GM23338 (cell line): ENCODE data around the gene LOC101059915.

ENCODE experiments used
- ATAC-seq: fragments of 200-7000 bp; cut with Tn5 transposase; 3 replicates; pipeline ENCODE4 v1.9.1; 2020
- DNase-seq: peaks from one replicate; pipeline ENCODE4 v3.0.0-alpha.2; 2015; ENCODE audit warnings: low spot score
- H2AFZ ChIP-seq: fragments of 200-600 bp; sonication (generic); 2 replicates; pipeline ENCODE4 v1.8.0; 2016; ENCODE audit warnings: antibody characterized with exemption, mild to moderate bottlenecking, moderate library complexity
- H3F3A ChIP-seq: fragments of 200-600 bp; sonication (generic); replicated peaks from 2 replicates; pipeline ENCODE4 v1.8.0; 2017; ENCODE audit warnings: antibody characterized with exemption, mixed run types, low read depth
- H3K27ac ChIP-seq: fragments of 200-600 bp; sonication (generic); 2 replicates; pipeline ENCODE4 v1.6.1; 2016; ENCODE audit warnings: low read depth
- H3K27me3 ChIP-seq: fragments of 200-600 bp; sonication (generic); 2 replicates; pipeline ENCODE4 v1.8.0; 2016; ENCODE audit warnings: mild to moderate bottlenecking, mixed run types, moderate library complexity; ENCODE audit not compliant: insufficient read depth
- H3K36me3 ChIP-seq: fragments of 200-600 bp; sonication (generic); 2 replicates; pipeline ENCODE4 v1.8.0; 2016; ENCODE audit warnings: mild to moderate bottlenecking; ENCODE audit not compliant: insufficient read depth
- H3K4me1 ChIP-seq: fragments of 200-600 bp; sonication (generic); 2 replicates; pipeline ENCODE4 v1.8.0; 2016; ENCODE audit warnings: mild to moderate bottlenecking, moderate library complexity; ENCODE audit not compliant: insufficient read depth
- H3K4me2 ChIP-seq: fragments of 200-600 bp; sonication (generic); 2 replicates; pipeline ENCODE4 v1.7.1; 2017; ENCODE audit warnings: mixed run types
- H3K4me3 ChIP-seq: fragments of 200-600 bp; sonication (generic); 2 replicates; pipeline ENCODE4 v1.6.1; 2016; ENCODE audit warnings: mixed run types
- H3K79me2 ChIP-seq: fragments of 200-600 bp; sonication (generic); replicated peaks from 2 replicates; pipeline ENCODE4 v1.8.0; 2017; ENCODE audit warnings: mild to moderate bottlenecking; ENCODE audit not compliant: insufficient read depth
- H3K9me2 ChIP-seq: fragments of 200-600 bp; sonication (generic); 2 replicates; pipeline ENCODE4 v1.8.0; 2017; ENCODE audit not compliant: insufficient read depth
- H4K20me1 ChIP-seq: fragments of 200-600 bp; sonication (generic); replicated peaks from 2 replicates; pipeline ENCODE4 v1.8.0; 2017; ENCODE audit warnings: mild to moderate bottlenecking; ENCODE audit not compliant: insufficient read depth
- H3K27ac Mint-ChIP-seq: 2 replicates; pipeline ENCODE4 v1.8.0; 2020; ENCODE audit warnings: inconsistent platforms, mild to moderate bottlenecking, moderate library complexity, mixed read lengths
- H3K27me3 Mint-ChIP-seq: 3 replicates; pipeline ENCODE4 v1.8.0; 2022; ENCODE audit warnings: low read depth, mild to moderate bottlenecking, moderate library complexity, mixed read lengths, inconsistent platforms; ENCODE audit not compliant: insufficient read depth, poor library complexity
- H3K36me3 Mint-ChIP-seq: 3 replicates; pipeline ENCODE4 v1.8.0; 2021; ENCODE audit warnings: low read depth, mild to moderate bottlenecking, inconsistent platforms, moderate library complexity, mixed read lengths
- H3K4me1 Mint-ChIP-seq: 3 replicates; pipeline ENCODE4 v1.8.0; 2020; ENCODE audit warnings: mild to moderate bottlenecking, inconsistent platforms, mixed read lengths
- H3K4me3 Mint-ChIP-seq: 3 replicates; pipeline ENCODE4 v1.8.0; 2021; ENCODE audit warnings: moderate library complexity, mild to moderate bottlenecking, inconsistent platforms, mixed read lengths
- H3K9me3 Mint-ChIP-seq: 3 replicates; pipeline ENCODE4 v1.8.0; 2020; ENCODE audit warnings: moderate library complexity, mild to moderate bottlenecking, inconsistent platforms, mixed read lengths
- CREB1 ChIP-seq: fragments of 250-450 bp; sonication (Bioruptor Pico); IDR thresholded peaks from 2 replicates; pipeline ENCODE4 v1.5.0; 2020; ENCODE audit warnings: low read depth, mild to moderate bottlenecking, moderate library complexity
- CTCF ChIP-seq, 2 experiments: fragments of 200-600 bp in 1 of 2; sonication (generic) in 1 of 2; conservative IDR thresholded peaks; 2 replicates each; pipeline versions ENCODE4 v1.5.1 to v1.6.1; 2016 to 2017; ENCODE audit warnings: antibody characterized with exemption in 2 of 2, low read depth in 2 of 2, mild to moderate bottlenecking in 2 of 2, moderate library complexity in 1 of 2
- EZH2 ChIP-seq: fragments of 200-600 bp; sonication (generic); IDR thresholded peaks from one replicate; pipeline ENCODE4 v1.8.0; 2017; ENCODE audit warnings: antibody characterized with exemption, mild to moderate bottlenecking, low read depth; ENCODE audit not compliant: unreplicated experiment
- EZH2phosphoT487 ChIP-seq: fragments of 200-600 bp; sonication (generic); IDR thresholded peaks from one replicate; pipeline ENCODE4 v1.8.1; 2018; ENCODE audit warnings: antibody characterized with exemption; ENCODE audit not compliant: unreplicated experiment
- JUNB ChIP-seq: IDR thresholded peaks from one replicate; pipeline ENCODE4 v1.6.1; 2016; ENCODE audit warnings: antibody characterized with exemption; ENCODE audit not compliant: unreplicated experiment
- NANOG ChIP-seq: IDR thresholded peaks from 2 replicates; pipeline ENCODE4 v1.6.1; 2016; ENCODE audit warnings: antibody characterized with exemption, borderline replicate concordance
- POLR2AphosphoS5 ChIP-seq: IDR thresholded peaks from 2 replicates; pipeline ENCODE4 v1.6.1; 2016; ENCODE audit warnings: antibody characterized with exemption, low read depth
- STAT1 ChIP-seq: IDR thresholded peaks from one replicate; pipeline ENCODE4 v1.6.1; 2016; ENCODE audit warnings: antibody characterized with exemption; ENCODE audit not compliant: unreplicated experiment
- ZNF114 ChIP-seq: fragments of 250-450 bp; sonication (Bioruptor Pico); IDR thresholded peaks from 2 replicates; pipeline ENCODE4 v1.5.0; 2020; ENCODE audit warnings: mild to moderate bottlenecking, moderate library complexity
- TF ChIP-seq, protein P1 (sequence below): fragments of 250-450 bp; sonication (Bioruptor Pico); IDR thresholded peaks from 2 replicates; pipeline ENCODE4 v1.5.0; 2020; ENCODE audit warnings: mild to moderate bottlenecking, moderate library complexity
- TF ChIP-seq, protein P2 (sequence below): IDR thresholded peaks from one replicate; pipeline ENCODE4 v1.6.1; 2018; ENCODE audit warnings: antibody characterized with exemption; ENCODE audit not compliant: unreplicated experiment

Gene LOC101059915

GRCh38 chrX:71664889-71665491 is 2.4 kb upstream of the LOC101059915 start:
- H3K27ac ChIP-seq = no peak overlapping the region
- Mint-ChIP-seq H3K4me1 (no peaks in the 10 kb centered on the region), H3K36me3 (no peaks in the 10 kb centered on the region; the same call in 2 of the 3 replicates), H3K9me3 (no peaks in the 10 kb centered on the region), H3K27me3 (peaks cover 4% of the 10 kb centered on the region), H3K27ac (no peak overlapping the region), H3K4me3 (no peak overlapping the region)
- ATAC-seq (no peak), DNase-seq (no peak)
- H3K79me2 ChIP-seq = no peaks in the 10 kb centered on the region
- no peaks in the 10 kb centered on the region for H3F3A ChIP-seq
- H3K4me3 ChIP-seq = no peak overlapping the region
- no peak for TF ChIP-seq NANOG
- no peak for TF ChIP-seq ZNF114 (CRISPR knock-in tag)
- TF ChIP-seq CREB1 (CRISPR knock-in tag) = no peak
- H3K4me2 ChIP-seq = no peak overlapping the region
- H3K4me1 ChIP-seq = no peaks in the 10 kb centered on the region
- no peaks in the 10 kb centered on the region for H3K27me3 ChIP-seq
- H2AFZ ChIP-seq = no peak overlapping the region
- no peaks in the 10 kb centered on the region for H3K36me3 ChIP-seq
- H3K9me2 ChIP-seq = no peaks in the 10 kb centered on the region
- no peaks in the 10 kb centered on the region for H4K20me1 ChIP-seq

DNA sequence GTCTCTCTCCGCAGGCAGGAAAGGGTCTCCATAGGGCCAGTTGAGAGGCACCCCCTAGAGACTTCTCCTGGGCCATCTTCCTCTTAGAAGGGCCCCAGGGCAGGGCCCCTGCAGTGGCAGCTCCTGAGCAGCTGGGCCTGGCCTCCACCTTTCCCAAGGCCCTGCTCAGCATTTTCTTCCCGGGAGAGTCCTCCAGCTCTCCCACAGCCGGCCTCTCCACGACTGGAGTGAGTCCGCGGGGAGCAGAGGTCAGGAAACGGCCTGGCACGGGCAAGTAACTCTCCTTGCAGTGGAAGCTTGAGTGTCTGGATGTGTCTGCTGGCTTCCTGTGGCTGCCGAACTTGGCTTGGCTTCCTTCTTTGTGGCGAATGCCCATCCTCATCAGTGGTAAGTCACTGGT is 1.6 kb upstream of the LOC101059915 start:
- no peak overlapping the region for H3K27ac ChIP-seq
- H3K36me3 ChIP-seq = no peaks in the 10 kb centered on the region
- H2AFZ ChIP-seq = no peak overlapping the region
- no peaks in the 10 kb centered on the region for H3F3A ChIP-seq
- Mint-ChIP-seq H3K36me3 (no peaks in the 10 kb centered on the region; the same call in 2 of the 3 replicates), H3K27ac (no peak overlapping the region), H3K4me1 (no peaks in the 10 kb centered on the region; the same call in 2 of the 3 replicates), H3K4me3 (no peak overlapping the region), H3K27me3 (peaks cover 4% of the 10 kb centered on the region), H3K9me3 (no peaks in the 10 kb centered on the region)
- ATAC-seq (no peak), DNase-seq (no peak)
- no peak overlapping the region for H3K4me3 ChIP-seq
- H4K20me1 ChIP-seq = no peaks in the 10 kb centered on the region
- H3K9me2 ChIP-seq = no peaks in the 10 kb centered on the region
- H3K4me2 ChIP-seq = no peak overlapping the region
- no peaks in the 10 kb centered on the region for H3K4me1 ChIP-seq
- no peaks in the 10 kb centered on the region for H3K27me3 ChIP-seq
- no peaks in the 10 kb centered on the region for H3K79me2 ChIP-seq
- TF ChIP-seq, protein P1, sequence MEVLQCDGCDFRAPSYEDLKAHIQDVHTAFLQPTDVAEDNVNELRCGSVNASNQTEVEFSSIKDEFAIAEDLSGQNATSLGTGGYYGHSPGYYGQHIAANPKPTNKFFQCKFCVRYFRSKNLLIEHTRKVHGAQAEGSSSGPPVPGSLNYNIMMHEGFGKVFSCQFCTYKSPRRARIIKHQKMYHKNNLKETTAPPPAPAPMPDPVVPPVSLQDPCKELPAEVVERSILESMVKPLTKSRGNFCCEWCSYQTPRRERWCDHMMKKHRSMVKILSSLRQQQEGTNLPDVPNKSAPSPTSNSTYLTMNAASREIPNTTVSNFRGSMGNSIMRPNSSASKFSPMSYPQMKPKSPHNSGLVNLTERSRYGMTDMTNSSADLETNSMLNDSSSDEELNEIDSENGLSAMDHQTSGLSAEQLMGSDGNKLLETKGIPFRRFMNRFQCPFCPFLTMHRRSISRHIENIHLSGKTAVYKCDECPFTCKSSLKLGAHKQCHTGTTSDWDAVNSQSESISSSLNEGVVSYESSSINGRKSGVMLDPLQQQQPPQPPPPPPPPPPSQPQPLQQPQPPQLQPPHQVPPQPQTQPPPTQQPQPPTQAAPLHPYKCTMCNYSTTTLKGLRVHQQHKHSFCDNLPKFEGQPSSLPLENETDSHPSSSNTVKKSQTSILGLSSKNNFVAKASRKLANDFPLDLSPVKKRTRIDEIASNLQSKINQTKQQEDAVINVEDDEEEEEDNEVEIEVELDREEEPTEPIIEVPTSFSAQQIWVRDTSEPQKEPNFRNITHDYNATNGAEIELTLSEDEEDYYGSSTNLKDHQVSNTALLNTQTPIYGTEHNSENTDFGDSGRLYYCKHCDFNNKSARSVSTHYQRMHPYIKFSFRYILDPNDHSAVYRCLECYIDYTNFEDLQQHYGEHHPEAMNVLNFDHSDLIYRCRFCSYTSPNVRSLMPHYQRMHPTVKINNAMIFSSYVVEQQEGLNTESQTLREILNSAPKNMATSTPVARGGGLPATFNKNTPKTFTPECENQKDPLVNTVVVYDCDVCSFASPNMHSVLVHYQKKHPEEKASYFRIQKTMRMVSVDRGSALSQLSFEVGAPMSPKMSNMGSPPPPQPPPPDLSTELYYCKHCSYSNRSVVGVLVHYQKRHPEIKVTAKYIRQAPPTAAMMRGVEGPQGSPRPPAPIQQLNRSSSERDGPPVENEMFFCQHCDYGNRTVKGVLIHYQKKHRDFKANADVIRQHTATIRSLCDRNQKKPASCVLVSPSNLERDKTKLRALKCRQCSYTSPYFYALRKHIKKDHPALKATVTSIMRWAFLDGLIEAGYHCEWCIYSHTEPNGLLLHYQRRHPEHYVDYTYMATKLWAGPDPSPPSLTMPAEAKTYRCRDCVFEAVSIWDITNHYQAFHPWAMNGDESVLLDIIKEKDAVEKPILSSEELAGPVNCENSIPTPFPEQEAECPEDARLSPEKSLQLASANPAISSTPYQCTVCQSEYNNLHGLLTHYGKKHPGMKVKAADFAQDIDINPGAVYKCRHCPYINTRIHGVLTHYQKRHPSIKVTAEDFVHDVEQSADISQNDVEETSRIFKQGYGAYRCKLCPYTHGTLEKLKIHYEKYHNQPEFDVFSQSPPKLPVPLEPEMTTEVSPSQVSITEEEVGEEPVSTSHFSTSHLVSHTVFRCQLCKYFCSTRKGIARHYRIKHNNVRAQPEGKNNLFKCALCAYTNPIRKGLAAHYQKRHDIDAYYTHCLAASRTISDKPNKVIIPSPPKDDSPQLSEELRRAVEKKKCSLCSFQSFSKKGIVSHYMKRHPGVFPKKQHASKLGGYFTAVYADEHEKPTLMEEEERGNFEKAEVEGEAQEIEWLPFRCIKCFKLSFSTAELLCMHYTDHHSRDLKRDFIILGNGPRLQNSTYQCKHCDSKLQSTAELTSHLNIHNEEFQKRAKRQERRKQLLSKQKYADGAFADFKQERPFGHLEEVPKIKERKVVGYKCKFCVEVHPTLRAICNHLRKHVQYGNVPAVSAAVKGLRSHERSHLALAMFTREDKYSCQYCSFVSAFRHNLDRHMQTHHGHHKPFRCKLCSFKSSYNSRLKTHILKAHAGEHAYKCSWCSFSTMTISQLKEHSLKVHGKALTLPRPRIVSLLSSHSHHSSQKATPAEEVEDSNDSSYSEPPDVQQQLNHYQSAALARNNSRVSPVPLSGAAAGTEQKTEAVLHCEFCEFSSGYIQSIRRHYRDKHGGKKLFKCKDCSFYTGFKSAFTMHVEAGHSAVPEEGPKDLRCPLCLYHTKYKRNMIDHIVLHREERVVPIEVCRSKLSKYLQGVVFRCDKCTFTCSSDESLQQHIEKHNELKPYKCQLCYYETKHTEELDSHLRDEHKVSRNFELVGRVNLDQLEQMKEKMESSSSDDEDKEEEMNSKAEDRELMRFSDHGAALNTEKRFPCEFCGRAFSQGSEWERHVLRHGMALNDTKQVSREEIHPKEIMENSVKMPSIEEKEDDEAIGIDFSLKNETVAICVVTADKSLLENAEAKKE = no peak
- TF ChIP-seq STAT1 = no peak
- TF ChIP-seq JUNB = no peak
- no peak for TF ChIP-seq ZNF114 (CRISPR knock-in tag)
- TF ChIP-seq CTCF (conservative IDR thresholded peaks at IDR 0.05; ENCODE audit: low read depth in 2 of 2) = no peak
- TF ChIP-seq EZH2 = no peak
- TF ChIP-seq CREB1 (CRISPR knock-in tag) = no peak
- no peak for TF ChIP-seq POLR2AphosphoS5
- TF ChIP-seq, protein P2, sequence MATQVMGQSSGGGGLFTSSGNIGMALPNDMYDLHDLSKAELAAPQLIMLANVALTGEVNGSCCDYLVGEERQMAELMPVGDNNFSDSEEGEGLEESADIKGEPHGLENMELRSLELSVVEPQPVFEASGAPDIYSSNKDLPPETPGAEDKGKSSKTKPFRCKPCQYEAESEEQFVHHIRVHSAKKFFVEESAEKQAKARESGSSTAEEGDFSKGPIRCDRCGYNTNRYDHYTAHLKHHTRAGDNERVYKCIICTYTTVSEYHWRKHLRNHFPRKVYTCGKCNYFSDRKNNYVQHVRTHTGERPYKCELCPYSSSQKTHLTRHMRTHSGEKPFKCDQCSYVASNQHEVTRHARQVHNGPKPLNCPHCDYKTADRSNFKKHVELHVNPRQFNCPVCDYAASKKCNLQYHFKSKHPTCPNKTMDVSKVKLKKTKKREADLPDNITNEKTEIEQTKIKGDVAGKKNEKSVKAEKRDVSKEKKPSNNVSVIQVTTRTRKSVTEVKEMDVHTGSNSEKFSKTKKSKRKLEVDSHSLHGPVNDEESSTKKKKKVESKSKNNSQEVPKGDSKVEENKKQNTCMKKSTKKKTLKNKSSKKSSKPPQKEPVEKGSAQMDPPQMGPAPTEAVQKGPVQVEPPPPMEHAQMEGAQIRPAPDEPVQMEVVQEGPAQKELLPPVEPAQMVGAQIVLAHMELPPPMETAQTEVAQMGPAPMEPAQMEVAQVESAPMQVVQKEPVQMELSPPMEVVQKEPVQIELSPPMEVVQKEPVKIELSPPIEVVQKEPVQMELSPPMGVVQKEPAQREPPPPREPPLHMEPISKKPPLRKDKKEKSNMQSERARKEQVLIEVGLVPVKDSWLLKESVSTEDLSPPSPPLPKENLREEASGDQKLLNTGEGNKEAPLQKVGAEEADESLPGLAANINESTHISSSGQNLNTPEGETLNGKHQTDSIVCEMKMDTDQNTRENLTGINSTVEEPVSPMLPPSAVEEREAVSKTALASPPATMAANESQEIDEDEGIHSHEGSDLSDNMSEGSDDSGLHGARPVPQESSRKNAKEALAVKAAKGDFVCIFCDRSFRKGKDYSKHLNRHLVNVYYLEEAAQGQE = no peak
- TF ChIP-seq EZH2phosphoT487 = no peak
